Endothelial cell of umbilical vein (primary cell): ENCODE data around the gene USP17L22. TPM values are rescaled to one million over a fixed set of nuclear protein-coding genes. Genes with fewer than 3 reads are reported as not detected.
"Not testable (repeated sequence)": the region's sequence is repeated elsewhere in the genome, so short reads cannot be mapped to it uniquely, and the experiment has no call there.

Experiments
- BruUV-seq: library from RNA; stranded (reverse); fragments of 400-500 nt; replicated peaks from 2 replicates; lab custom pipeline; 2021; lab: Mats Ljungman, UMichigan
- CTCF ChIA-PET: fragments of 300-600, 350-600 bp; sonication (Branson Sonifier 250); formaldehyde crosslinking; loops from one replicate; lab custom pipeline; 2021; ENCODE audit warnings: antibody characterized with exemption, inconsistent platforms; lab: Charles Lee
- POLR2A ChIA-PET: fragments of 300-600, 350-600 bp; sonication (Branson Sonifier 250); formaldehyde crosslinking; loops from one replicate; lab custom pipeline; 2021; ENCODE audit warnings: antibody characterized with exemption, inconsistent platforms; lab: Charles Lee
- DNase-seq: peaks from one replicate; pipeline ENCODE4 v3.0.0-alpha.2; 2011; ENCODE audit warnings: low read depth, low spot score
- FAIRE-seq: peaks from 2 replicates; lab custom pipeline; 2011; peaks lifted over from hg19 to GRCh38; lab: Jason Lieb, UNC
- H2AFZ ChIP-seq: 2 replicates; pipeline ENCODE4 v1.6.0; 2012; ENCODE audit warnings: low read depth, low read length, control low read depth, inconsistent platforms
- H3K27ac ChIP-seq: 2 replicates; pipeline ENCODE4 v1.5.1; 2011; ENCODE audit warnings: low read depth, mild to moderate bottlenecking, control low read depth, low read length, moderate library complexity; ENCODE audit not compliant: insufficient read depth
- H3K27me3 ChIP-seq, 2 experiments: 2 replicates each; pipeline versions ENCODE4 v1.6.0 to v1.6.1; 2011; ENCODE audit warnings: low read length in 2 of 2, mixed read lengths in 1 of 2; ENCODE audit not compliant: control insufficient read depth in 2 of 2, insufficient read depth in 2 of 2
- H3K36me3 ChIP-seq, 2 experiments: 2 replicates in 1 of 2; 3 replicates in 1 of 2; pipeline ENCODE4 v1.5.1; 2011; ENCODE audit warnings: low read length in 2 of 2, mild to moderate bottlenecking in 1 of 2, moderate library complexity in 1 of 2; ENCODE audit not compliant: control insufficient read depth in 2 of 2, insufficient read depth in 2 of 2; ENCODE audit errors: extremely low read depth in 1 of 2
- H3K4me1 ChIP-seq: 3 replicates; pipeline ENCODE4 v1.5.1; 2011; ENCODE audit warnings: mild to moderate bottlenecking, low read length; ENCODE audit not compliant: control insufficient read depth, insufficient read depth; ENCODE audit errors: extremely low read depth
- H3K4me2 ChIP-seq: 2 replicates; pipeline ENCODE4 v1.6.1; 2011; ENCODE audit warnings: low read length, control low read depth, mixed read lengths; ENCODE audit not compliant: insufficient read depth
- H3K4me3 ChIP-seq, 3 experiments: fragments of 200-600 bp in 1 of 3; sonication (generic), shearing (Covaris generic) in 1 of 3; replicated peaks in 1 of 3; 2 replicates each; pipeline ENCODE4 v1.5.1; 2011 to 2016; ENCODE audit warnings: control low read depth in 3 of 3, low read length in 3 of 3, mild to moderate bottlenecking in 2 of 3, inconsistent platforms in 1 of 3, low read depth in 1 of 3, moderate library complexity in 1 of 3; ENCODE audit not compliant: insufficient read depth in 1 of 3
- H3K79me2 ChIP-seq: 2 replicates; pipeline ENCODE4 v1.6.0; 2012; ENCODE audit warnings: low read length, inconsistent platforms; ENCODE audit not compliant: control insufficient read depth, insufficient read depth
- H3K9ac ChIP-seq: replicated peaks from 2 replicates; pipeline ENCODE3; 2011; ENCODE audit warnings: low read length, control low read depth; ENCODE audit not compliant: insufficient read depth; ENCODE audit errors: extremely low read depth
- H3K9me1 ChIP-seq: replicated peaks from 3 replicates; pipeline ENCODE4 v1.6.0; 2011; ENCODE audit warnings: mild to moderate bottlenecking, low read length; ENCODE audit not compliant: control insufficient read depth, insufficient read depth; ENCODE audit errors: extremely low read depth
- H3K9me3 ChIP-seq: replicated peaks from 2 replicates; pipeline ENCODE4 v1.5.1; 2012; ENCODE audit warnings: low read length, inconsistent platforms; ENCODE audit not compliant: control insufficient read depth, insufficient read depth
- H4K20me1 ChIP-seq: replicated peaks from 2 replicates; pipeline ENCODE3; 2011; ENCODE audit warnings: mild to moderate bottlenecking, low read length; ENCODE audit not compliant: control insufficient read depth, insufficient read depth; ENCODE audit errors: extremely low read depth
- dilution Hi-C: fragments of 300-500 bp; cut with MboI; formaldehyde crosslinking; loops from one replicate; pipeline ENCODE4 v1.15.0; 2019; ENCODE audit warnings: low sequenced_read_pairs; ENCODE audit not compliant: extremely low pct_ligation_motif_present
- intact Hi-C: fragments of 100-400 bp; cut with micrococcal nuclease; formaldehyde crosslinking; loops from one replicate; pipeline ENCODE4 v1.10.0; 2022
- polyA plus RNA-seq, 4 experiments: library from polyadenylated mRNA; depleted of rRNA in 3 of 4; stranded (reverse) in 3 of 4; unstranded in 1 of 4; fragments of >200 nt; gene quantifications; 2 replicates each; pipeline versions ENCODE4 v1.2.1 to v1.2.3, GENCODE V29; 2011 to 2012; ENCODE audit warnings: missing spikeins in 1 of 4
- total RNA-seq: library from RNA; stranded (reverse); gene quantifications from 2 replicates; pipeline ENCODE4 v1.2.3, GENCODE V29; 2021

USP17L22 gene
- total and polyA plus RNA-seq, 2 donors (not counting 3 experiments of a cell fraction or from before 2014, with no cell fraction given), result not detected

DNA sequence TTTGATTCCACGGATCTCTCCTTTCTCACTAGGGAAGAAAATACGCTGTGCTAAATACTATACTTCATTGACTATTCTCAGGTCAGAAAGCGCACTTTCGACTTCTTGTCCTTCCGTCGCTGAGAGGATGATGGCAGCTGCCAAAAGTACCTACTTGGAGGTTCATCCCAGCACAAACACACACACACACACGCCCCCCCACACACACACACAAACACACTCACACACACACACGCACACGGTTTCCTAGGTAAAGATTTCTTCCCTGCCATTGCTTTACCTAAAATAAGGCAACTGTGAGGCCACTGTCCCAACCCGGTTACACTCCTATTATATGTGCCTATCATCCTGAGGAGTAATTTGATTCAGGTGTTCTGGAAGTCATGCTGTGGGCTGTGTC lies 4.3 kb downstream of the USP17L22 start:
- peak; percentile 24 for FAIRE-seq
- H3K9ac ChIP-seq, DNase-seq, dilution Hi-C loops, CTCF ChIA-PET, intact Hi-C loops, H3K36me3 ChIP-seq, BruUV-seq, H3K27ac ChIP-seq, H2AFZ ChIP-seq, H3K9me1 ChIP-seq, H3K9me3 ChIP-seq, H4K20me1 ChIP-seq, H3K4me3 ChIP-seq, H3K4me2 ChIP-seq, H3K4me1 ChIP-seq, H3K79me2 ChIP-seq, POLR2A ChIA-PET, H3K27me3 ChIP-seq: not testable (repeated sequence)

Other genes with a start within 250 kb of the USP17L22 start
- gene FAM90A26, start 97.2 kb upstream of the USP17L22 start, total RNA-seq, result not detected in 2 replicates
- gene FAM90A26, start 97.2 kb upstream of the USP17L22 start, polyA plus RNA-seq, result not detected in 2 replicates
- not detected in 2 replicates for gene USP17L10, start 57.0 kb upstream of the USP17L22 start, total RNA-seq
- gene USP17L10, start 57.0 kb upstream of the USP17L22 start, polyA plus RNA-seq, result not detected in 2 replicates
- gene USP17L11, start 52.2 kb upstream of the USP17L22 start, total RNA-seq, result not detected in 2 replicates
- gene USP17L11, start 52.2 kb upstream of the USP17L22 start, polyA plus RNA-seq, result not detected in 2 replicates
- not detected in 2 replicates for gene USP17L12, start 47.5 kb upstream of the USP17L22 start, total RNA-seq
- gene USP17L12, start 47.5 kb upstream of the USP17L22 start, polyA plus RNA-seq, result not detected in 2 replicates
- not detected in 2 replicates for gene USP17L13, start 42.7 kb upstream of the USP17L22 start, total RNA-seq
- not detected in 2 replicates for gene USP17L13, start 42.7 kb upstream of the USP17L22 start, polyA plus RNA-seq
- not detected in 2 replicates for gene USP17L15, start 33.2 kb upstream of the USP17L22 start, total RNA-seq
- gene USP17L15, start 33.2 kb upstream of the USP17L22 start, polyA plus RNA-seq, result not detected in 2 replicates
- not detected in 2 replicates for gene USP17L17, start 23.7 kb upstream of the USP17L22 start, total RNA-seq
- not detected in 2 replicates for gene USP17L17, start 23.7 kb upstream of the USP17L22 start, polyA plus RNA-seq
- not detected in 2 replicates for gene USP17L18, start 19.0 kb upstream of the USP17L22 start, total RNA-seq
- gene USP17L18, start 19.0 kb upstream of the USP17L22 start, polyA plus RNA-seq, result not detected in 2 replicates
- not detected in 2 replicates for gene USP17L19, start 14.2 kb upstream of the USP17L22 start, total RNA-seq
- not detected in 2 replicates for gene USP17L19, start 14.2 kb upstream of the USP17L22 start, polyA plus RNA-seq
- gene USP17L20, start 9.5 kb upstream of the USP17L22 start, total RNA-seq, result not detected in 2 replicates
- not detected in 2 replicates for gene USP17L20, start 9.5 kb upstream of the USP17L22 start, polyA plus RNA-seq
- not detected in 2 replicates for gene USP17L21, start 4.7 kb upstream of the USP17L22 start, total RNA-seq
- not detected in 2 replicates for gene USP17L21, start 4.7 kb upstream of the USP17L22 start, polyA plus RNA-seq
- gene USP17L24, start 57.5 kb downstream of the USP17L22 start, total RNA-seq, result not detected in 2 replicates
- gene USP17L24, start 57.5 kb downstream of the USP17L22 start, polyA plus RNA-seq, result not detected in 2 replicates
- gene USP17L25, start 62.3 kb downstream of the USP17L22 start, total RNA-seq, result not detected in 2 replicates
- gene USP17L25, start 62.3 kb downstream of the USP17L22 start, polyA plus RNA-seq, result not detected in 2 replicates
- gene USP17L26, start 67.0 kb downstream of the USP17L22 start, total RNA-seq, result not detected in 2 replicates
- gene USP17L26, start 67.0 kb downstream of the USP17L22 start, polyA plus RNA-seq, result not detected in 2 replicates
- not detected in 2 replicates for gene USP17L5, start 71.8 kb downstream of the USP17L22 start, total RNA-seq
- gene USP17L5, start 71.8 kb downstream of the USP17L22 start, polyA plus RNA-seq, result not detected in 2 replicates
- gene USP17L27, start 76.5 kb downstream of the USP17L22 start, total RNA-seq, result not detected in 2 replicates
- not detected in 2 replicates for gene USP17L27, start 76.5 kb downstream of the USP17L22 start, polyA plus RNA-seq
- not detected in 2 replicates for gene USP17L28, start 81.3 kb downstream of the USP17L22 start, total RNA-seq
- not detected in 2 replicates for gene USP17L28, start 81.3 kb downstream of the USP17L22 start, polyA plus RNA-seq
- not detected in 2 replicates for gene USP17L29, start 86.0 kb downstream of the USP17L22 start, total RNA-seq
- gene USP17L29, start 86.0 kb downstream of the USP17L22 start, polyA plus RNA-seq, result not detected in 2 replicates
- not detected in 2 replicates for gene USP17L30, start 95.5 kb downstream of the USP17L22 start, total RNA-seq
- gene USP17L30, start 95.5 kb downstream of the USP17L22 start, polyA plus RNA-seq, result not detected in 2 replicates
- not detected in 2 replicates for gene DEFB131A, start 176.8 kb downstream of the USP17L22 start, total RNA-seq
- not detected in 2 replicates for gene DEFB131A, start 176.8 kb downstream of the USP17L22 start, polyA plus RNA-seq